Smooth muscle cell (in vitro differentiated cells): ENCODE results near the gene DVL1. TPM values are rescaled to one million over a fixed set of nuclear protein-coding genes. Genes with fewer than 3 reads are reported as not detected.
"Not testable (repeated sequence)": the region's sequence is repeated elsewhere in the genome, so short reads cannot be mapped to it uniquely, and the experiment has no call there.

Experiments used
- DNase-seq: peaks from one replicate; lab custom pipeline; 2025; ENCODE audit not compliant: unreplicated experiment; lab: John Stamatoyannopoulos, UW
- H2AFZ ChIP-seq: fragments of 200-600 bp; sonication (generic); 2 replicates; pipeline ENCODE4 v1.6.0; 2016; ENCODE audit warnings: antibody characterized with exemption, low read depth, mild to moderate bottlenecking
- H3F3A ChIP-seq: fragments of 200-600 bp; sonication (generic); 2 replicates; pipeline ENCODE4 v1.6.0; 2017; ENCODE audit warnings: antibody characterized with exemption, low read depth
- H3K27ac ChIP-seq: fragments of 200-600 bp; sonication (generic); 2 replicates; pipeline ENCODE4 v1.5.1; 2016; ENCODE audit warnings: low read depth, mild to moderate bottlenecking
- H3K27me3 ChIP-seq: fragments of 200-600 bp; sonication (generic); 2 replicates; pipeline ENCODE4 v1.6.1; 2016; ENCODE audit warnings: low read depth, mild to moderate bottlenecking
- H3K36me3 ChIP-seq: fragments of 200-600 bp; sonication (generic); 2 replicates; pipeline ENCODE4 v1.5.1; 2016; ENCODE audit warnings: low read depth
- H3K4me1 ChIP-seq: fragments of 200-600 bp; sonication (generic); 2 replicates; pipeline ENCODE4 v1.5.1; 2016; ENCODE audit warnings: low read depth
- H3K4me2 ChIP-seq: fragments of 200-600 bp; sonication (generic); 2 replicates; pipeline ENCODE4 v1.6.0; 2016; ENCODE audit warnings: mild to moderate bottlenecking
- H3K4me3 ChIP-seq: fragments of 200-600 bp; sonication (generic); 2 replicates; pipeline ENCODE4 v1.5.1; 2016; ENCODE audit warnings: mild to moderate bottlenecking
- H3K79me2 ChIP-seq: fragments of 200-600 bp; sonication (generic); 2 replicates; pipeline ENCODE4 v1.6.0; 2016; ENCODE audit warnings: low read depth, mild to moderate bottlenecking
- H3K9ac ChIP-seq: fragments of 200-600 bp; sonication (generic); 2 replicates; pipeline ENCODE4 v1.6.0; 2016; ENCODE audit warnings: low read depth
- H3K9me3 ChIP-seq: fragments of 200-600 bp; sonication (generic); replicated peaks from 2 replicates; pipeline ENCODE4 v1.5.1; 2016; ENCODE audit warnings: low read depth
- H4K20me1 ChIP-seq: fragments of 200-600 bp; sonication (generic); 2 replicates; pipeline ENCODE4 v1.6.0; 2016; ENCODE audit warnings: low read depth
- CTCF ChIP-seq: fragments of 200-600 bp; sonication (generic); IDR thresholded peaks from 2 replicates; pipeline ENCODE4 v1.5.1; 2017; ENCODE audit warnings: borderline replicate concordance, mild to moderate bottlenecking, antibody characterized with exemption; ENCODE audit not compliant: insufficient read depth, poor library complexity, severe bottlenecking
- WGBS: methylation state at CpG from one replicate; pipeline ENCODE4 v1.1.7; 2016; ENCODE audit warnings: low lambda C conversion rate; 5-methylcytosine and 5-hydroxymethylcytosine counted together
- polyA plus RNA-seq: library from polyadenylated mRNA; unstranded; fragments of >200 nt; fragmentation: Nextera tagmentation; extraction: Ambion mirVana; gene quantifications from 2 replicates; pipeline ENCODE4 v1.2.1, GENCODE V29; 2016
- total RNA-seq: library from RNA; depleted of rRNA; stranded (reverse); fragments of >200 nt; gene quantifications from 2 replicates; pipeline ENCODE4 v1.2.3, GENCODE V29; 2014

Gene DVL1
- total and polyA plus RNA-seq, 2 experiments from 2014 or later: 28.5 to 28.7 TPM

DNA sequence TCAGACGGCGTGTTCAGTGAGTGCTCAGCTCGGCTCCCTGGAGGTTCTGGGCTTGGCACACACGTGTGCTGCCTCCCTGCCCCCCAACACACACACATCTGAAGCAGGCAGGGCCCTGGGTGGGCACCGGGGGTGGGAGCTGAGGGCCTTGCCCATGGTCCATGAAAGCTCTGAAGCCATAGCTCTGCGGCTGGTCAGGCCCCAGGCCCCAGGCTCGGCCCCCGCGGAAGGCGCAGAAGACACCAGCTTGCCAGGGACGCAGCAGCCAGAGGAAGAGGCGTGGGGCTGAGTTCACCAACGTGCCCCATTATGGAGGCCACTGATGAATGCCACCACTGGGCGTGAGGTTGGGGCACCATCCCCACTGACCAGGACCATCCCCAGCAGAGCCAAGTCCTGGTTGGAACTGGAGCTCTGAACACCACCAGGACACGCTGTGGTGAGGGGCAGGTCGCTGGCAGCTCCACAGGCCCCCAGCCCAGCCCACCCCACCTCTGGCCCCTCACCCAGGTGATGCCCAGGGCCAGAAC, 21.6 kb upstream of the DVL1 start:
- no peaks in the 10 kb centered on the region for H3K9me3 ChIP-seq
- no peak for TF ChIP-seq CTCF
- H3K4me3 ChIP-seq: no peak overlapping the region
- H3K79me2 ChIP-seq: peaks cover 29% of the 10 kb centered on the region
- no peaks in the 10 kb centered on the region for H3K27me3 ChIP-seq
- peaks cover under 1% of the 10 kb centered on the region for H3F3A ChIP-seq
- H3K4me1 ChIP-seq: peaks cover 9% of the 10 kb centered on the region
- no peaks in the 10 kb centered on the region for H4K20me1 ChIP-seq
- H2AFZ ChIP-seq: no peak overlapping the region
- WGBS: 94% methylated on average over 15 of the region's 16 CpGs
- H3K4me2 ChIP-seq: no peak overlapping the region
- H3K27ac ChIP-seq: no peak overlapping the region
- H3K9ac ChIP-seq: no peak overlapping the region
- DNase-seq: no peak
- H3K36me3 ChIP-seq: no peaks in the 10 kb centered on the region

DNA sequence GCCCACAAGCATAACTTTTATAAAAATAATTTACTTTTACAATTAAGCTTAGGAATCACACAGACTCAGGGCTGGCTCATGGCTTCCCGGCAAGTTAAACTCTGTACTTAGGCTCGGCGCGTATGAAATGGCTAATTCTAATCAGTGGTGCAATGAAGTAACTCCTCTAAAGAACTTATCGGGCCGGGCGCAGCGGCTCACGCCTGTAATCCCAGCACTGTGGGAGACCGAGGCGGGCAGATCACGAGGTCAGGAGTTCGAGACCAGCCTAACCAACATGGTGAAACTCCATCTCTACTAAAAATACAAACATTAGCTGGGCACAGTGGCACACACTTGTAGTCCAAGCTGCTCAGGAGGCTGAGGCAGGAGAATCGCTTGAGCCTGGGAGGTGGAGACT, 20.9 kb upstream of the DVL1 start:
- not testable (repeated sequence) for H3K27ac ChIP-seq, H2AFZ ChIP-seq, H3K9ac ChIP-seq, H3K4me3 ChIP-seq, H3K36me3 ChIP-seq, H3K9me3 ChIP-seq, H3F3A ChIP-seq, H4K20me1 ChIP-seq, H3K27me3 ChIP-seq, H3K4me1 ChIP-seq, DNase-seq, H3K4me2 ChIP-seq
- H3K79me2 ChIP-seq: peaks cover 29% of the 10 kb centered on the region
- WGBS: 95% methylated on average over 14 of the region's 14 CpGs

DNA sequence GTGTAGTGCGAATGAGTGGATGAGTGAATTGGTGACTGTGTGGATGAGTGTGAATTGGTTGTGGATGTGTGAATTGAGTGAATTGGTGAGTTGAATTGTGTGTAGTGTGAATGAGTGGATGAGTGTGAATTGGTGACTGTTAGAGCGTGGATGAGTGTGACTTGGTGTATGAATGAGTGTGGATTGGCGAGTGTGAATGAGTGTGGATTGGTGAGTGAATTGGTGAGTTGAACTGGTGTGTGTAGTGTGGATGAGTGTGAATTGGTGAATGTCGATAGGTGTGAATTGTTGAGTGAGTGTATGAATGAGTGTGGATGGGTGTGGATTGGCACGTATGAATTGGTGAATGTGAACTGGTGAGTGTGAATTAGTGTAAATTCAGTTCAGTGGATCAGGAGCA, 18.1 kb upstream of the DVL1 start:
- H3K79me2 ChIP-seq: peaks cover 6% of the 10 kb centered on the region
- no peaks in the 10 kb centered on the region for H3F3A ChIP-seq
- no peak overlapping the region for H2AFZ ChIP-seq
- no peak overlapping the region for H3K4me3 ChIP-seq
- H4K20me1 ChIP-seq: no peaks in the 10 kb centered on the region
- 98% methylated on average over 5 of the region's 5 CpGs for WGBS
- no peaks in the 10 kb centered on the region for H3K9me3 ChIP-seq
- no peaks in the 10 kb centered on the region for H3K27me3 ChIP-seq
- no peak overlapping the region for H3K4me2 ChIP-seq
- no peak for DNase-seq
- no peak overlapping the region for H3K9ac ChIP-seq
- H3K27ac ChIP-seq: no peak overlapping the region
- H3K4me1 ChIP-seq: peaks cover 1% of the 10 kb centered on the region
- H3K36me3 ChIP-seq: no peaks in the 10 kb centered on the region
- TF ChIP-seq CTCF: no peak

- Histone ChIP-seq H3K79me2 (peaks cover under 1% of the 10 kb centered on the region), H4K20me1 (no peaks in the 10 kb centered on the region), H3K4me2 (no peak overlapping the region), H3K4me1 (peaks cover 7% of the 10 kb centered on the region), H2AFZ (no peak overlapping the region), H3K27ac (no peak overlapping the region), H3K27me3 (no peaks in the 10 kb centered on the region), H3K9ac (no peak overlapping the region), H3K36me3 (no peaks in the 10 kb centered on the region), H3K9me3 (no peaks in the 10 kb centered on the region), H3K4me3 (no peak overlapping the region), H3F3A (peaks cover 1% of the 10 kb centered on the region)
- DNase-seq: no peak
- 92% methylated on average over 3 of the region's 3 CpGs for WGBS
- TF ChIP-seq CTCF: no peak
These were observed 17.5 kb upstream of the DVL1 start for GRCh38 chr1:1366699-1367066.
